GM21717 (cell line): ENCODE data around the gene CHRNA4.

Experiments used
- ATAC-seq: cut with Tn5 transposase; IDR thresholded peaks from one replicate; pipeline ENCODE4 v1.9.1; 2021; ENCODE audit warnings: mild to moderate bottlenecking, moderate library complexity; ENCODE audit not compliant: unreplicated experiment

The CHRNA4 gene

DNA sequence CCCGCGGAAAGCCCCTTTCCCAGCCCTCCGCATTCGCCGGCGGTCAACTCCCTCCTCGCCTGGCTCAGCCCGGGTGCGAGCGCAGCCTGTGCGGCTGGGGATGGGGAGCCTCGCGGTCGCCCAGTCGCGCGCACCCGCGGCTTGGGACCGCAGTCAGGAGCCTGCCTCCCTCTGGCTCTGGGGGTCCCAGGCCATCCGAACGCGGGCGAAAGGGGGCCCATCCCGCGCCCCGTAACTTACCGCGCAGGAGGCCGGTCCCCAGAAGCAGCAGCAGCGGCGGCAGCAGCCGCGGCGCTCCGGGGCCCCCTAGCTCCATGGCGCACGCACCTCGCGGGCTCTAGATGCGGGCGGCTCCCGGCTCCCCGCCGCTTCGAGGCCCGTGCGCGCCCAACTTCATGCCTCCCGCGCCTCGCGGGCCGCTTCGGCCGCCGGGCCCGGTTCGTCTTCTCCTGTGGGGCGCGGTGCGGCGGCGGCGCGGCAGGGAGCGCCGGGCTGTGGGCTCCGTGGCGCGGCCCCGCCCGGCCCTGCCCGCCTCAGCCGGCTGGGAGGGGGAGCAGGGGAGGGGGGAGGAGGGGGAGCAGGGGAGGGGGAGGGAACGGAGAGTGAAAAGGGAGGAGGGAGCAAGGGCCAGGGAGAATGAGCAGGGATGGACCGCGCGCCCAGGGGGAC is at the start of gene CHRNA4:
CHRNA4 (minus strand) TSS at position 500 of the 669 bp plus-strand sequence; CDS start at position 316, 184 bp downstream.
- ATAC-seq: no peak

DNA sequence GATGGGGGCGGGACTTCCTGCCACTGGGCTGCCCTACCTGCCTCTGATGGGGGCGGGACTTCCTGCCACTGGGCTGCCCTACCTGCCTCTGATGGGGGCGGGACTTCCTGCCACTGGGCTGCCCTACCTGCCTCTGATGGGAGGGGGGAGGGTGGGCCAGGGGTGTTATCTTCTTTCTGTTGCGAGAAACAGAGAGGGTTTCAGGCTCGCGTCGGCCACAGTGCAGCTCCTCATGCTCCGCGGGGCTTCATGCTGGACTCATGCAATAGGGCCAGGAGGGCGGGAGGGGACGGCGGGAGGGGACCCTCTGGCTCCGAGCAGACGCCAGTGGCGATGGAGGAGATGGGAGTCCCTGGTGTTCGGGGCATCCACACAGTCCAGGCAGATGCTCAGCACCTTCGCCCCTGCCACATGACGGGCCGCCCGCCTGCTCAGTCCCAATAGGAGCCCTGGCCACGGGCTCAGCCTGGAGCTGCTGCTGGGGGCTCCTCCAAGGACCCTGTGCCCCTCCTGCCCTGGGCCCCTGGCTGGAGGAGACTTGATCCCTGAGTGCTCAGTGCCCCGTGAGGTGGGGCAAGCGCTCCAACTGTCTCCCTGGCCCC is 48.8 kb upstream of the CHRNA4 start:
- ATAC-seq: no peak

DNA sequence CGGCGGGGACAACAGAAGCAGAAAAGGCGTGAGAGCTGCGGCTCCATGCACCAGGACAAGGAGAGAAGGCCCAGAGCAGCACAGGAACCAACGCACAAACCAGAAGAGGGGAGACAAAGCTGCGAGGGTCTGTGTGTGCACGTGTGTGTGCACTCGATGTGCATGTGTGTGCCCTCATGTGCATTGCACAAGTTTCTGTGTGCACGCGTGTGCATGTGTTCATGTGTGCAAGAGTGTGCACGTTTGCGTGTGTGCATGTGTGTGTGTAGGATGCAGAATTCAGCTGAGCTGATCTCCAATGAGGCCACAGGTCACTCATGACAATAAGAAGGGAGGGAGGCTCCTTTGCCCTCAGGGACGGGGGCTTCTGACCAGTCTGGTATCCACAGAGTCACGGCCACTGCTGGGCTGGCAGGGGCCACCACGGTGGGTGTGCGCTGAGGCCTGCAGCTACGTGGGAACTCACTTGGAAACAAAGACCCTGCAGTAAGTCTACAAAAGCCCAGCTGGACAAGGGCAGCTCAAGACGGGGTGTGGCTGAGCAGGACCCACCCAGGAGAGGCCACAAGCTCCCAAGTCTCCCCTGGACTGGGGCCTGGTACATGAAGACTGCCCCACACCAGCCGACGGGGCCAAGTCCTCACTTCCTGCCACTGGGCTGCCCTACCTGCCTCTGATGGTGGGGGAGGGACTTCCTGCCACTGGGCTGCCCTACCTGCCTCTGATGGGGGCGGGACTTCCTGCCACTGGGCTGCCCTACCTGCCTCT is 48.1 kb upstream of the CHRNA4 start:
- ATAC-seq: no peak

DNA sequence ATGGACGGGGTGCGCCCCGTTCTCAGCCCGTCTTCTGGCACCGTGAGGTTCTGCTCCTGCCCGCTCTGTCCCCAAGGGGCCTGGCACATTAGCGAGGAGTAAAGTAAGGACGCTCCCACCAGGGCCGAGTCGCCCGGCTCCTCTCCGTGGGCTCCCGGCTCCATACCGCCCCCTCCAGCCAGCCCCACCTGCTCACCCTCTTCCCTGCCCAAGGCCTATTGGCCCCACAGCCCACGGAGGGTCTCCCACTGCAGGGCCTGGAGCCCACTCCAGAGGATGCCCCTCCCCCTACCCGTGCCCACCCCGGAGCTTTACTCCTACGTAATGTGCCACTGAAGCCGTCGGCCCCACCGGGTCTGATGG is 47.5 kb upstream of the CHRNA4 start:
- ATAC-seq: no peak

DNA sequence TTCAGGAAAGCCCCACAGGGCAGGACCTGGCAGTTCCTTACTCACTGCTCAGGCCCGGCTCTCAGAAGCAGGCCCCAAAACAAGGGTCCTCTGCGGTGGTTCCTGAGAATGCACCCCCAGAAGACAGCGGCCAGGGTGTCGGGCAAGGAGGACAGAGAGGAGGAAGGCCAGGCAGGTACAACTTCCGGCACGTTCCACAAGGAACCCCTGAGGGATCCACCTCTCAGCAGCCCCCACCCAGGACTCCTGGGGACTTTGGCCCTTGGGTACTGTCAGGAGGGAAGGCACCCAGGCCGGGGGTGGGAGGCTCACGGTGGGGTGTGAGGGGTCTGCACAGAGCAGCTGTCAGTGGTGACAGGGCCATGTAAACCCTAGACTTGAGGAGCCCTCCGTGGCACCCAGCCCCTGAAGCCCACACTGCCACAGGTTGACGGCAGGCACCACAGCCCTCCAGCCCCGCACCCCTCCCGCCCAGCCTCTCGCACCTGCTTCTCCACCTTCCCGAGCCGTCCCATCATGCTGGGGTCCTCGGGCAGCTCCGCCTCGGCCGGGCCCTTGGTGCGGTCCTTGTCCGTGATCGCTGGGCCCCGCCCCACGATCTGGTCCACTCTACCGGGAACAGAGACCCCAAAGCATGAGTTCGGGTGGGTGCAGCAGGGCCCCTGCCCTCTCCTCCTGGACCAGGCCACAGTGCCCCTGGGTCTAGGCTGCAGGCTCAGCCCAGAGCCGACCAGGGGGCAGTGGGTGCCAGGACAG is 47.0 kb upstream of the CHRNA4 start:
- no peak for ATAC-seq

DNA sequence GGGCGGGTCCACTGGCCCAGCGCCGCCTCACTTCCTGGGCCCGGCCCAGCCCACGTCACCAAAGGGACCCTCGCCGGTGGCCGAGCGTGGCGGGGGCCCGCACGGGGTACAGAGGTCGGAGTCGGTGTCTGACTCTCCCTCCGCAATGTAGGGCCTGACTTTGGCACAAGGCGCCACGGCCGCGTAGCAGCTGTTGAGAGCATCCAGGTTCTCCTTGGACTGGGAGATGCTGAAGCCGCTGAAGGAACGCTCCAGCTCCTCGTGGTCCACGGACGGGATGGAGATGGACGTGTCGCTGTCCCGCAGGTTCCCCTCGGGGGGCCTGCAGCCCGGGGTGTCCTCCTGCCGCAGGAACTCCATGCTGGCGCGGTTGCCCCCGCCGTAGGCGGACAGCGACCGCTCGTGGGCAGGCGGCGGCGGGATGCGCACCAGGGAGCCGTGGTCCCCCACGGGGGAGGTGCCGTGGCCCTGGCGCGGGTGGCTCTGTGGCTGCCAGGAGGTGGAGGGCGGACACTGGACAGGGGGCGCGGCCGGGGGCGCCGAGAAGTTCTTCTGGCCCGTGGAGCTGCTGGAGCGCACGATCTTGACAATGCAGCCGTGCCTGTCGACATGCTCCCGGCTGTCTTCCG is 45.6 kb upstream of the CHRNA4 start:
- no peak for ATAC-seq

DNA sequence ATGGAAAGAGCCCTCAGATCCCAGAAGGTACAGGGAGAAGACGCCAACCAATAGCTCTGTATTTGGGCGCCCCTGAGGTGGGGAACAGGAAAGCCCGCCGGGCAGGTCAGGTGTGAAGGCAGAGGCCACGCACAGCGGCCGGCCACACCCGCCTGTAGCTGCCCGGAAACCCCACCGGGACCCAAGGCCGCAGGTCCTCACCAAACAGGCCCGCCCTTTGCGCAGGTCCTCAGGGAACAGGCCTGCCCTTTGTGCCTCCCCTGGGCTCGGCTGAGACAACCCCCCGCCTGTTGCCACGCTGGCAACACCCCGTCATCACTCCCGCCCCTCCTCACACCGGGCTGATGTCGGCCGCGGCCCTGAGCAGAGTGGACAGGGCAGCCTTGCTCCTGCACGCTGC is 44.9 kb upstream of the CHRNA4 start:
- no peak for ATAC-seq

DNA sequence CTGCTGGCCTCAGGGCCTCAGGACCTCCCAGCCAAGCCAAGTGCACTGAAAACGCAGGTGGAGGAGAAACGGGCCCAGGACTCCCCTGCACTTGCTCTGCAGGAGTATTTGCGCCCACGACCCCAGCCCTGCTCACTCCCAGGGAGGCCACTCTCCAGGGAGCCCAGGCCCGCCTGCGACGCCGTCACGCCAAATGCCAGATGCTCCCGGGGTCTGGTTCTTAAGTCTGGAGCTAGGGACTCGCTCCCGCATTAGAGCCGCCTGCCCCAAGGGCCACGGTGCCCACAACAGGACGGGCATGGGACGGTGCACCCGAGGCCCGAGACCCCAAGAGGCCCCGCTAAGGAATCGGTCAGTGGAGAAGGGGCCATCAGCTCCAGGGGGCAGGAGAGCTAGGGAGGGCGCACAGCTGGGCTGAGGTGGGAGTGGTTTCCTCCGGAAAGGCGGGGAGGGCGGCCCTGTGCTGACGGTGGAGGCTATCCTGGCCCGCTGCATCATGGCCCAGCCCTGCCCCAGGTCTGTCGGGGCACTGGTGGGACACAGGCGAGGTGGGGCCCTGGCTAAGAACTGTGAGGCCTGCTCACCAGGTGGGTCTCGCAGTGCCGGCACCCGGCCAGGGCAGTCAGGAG is 44.1 kb upstream of the CHRNA4 start:
- no peak for ATAC-seq

DNA sequence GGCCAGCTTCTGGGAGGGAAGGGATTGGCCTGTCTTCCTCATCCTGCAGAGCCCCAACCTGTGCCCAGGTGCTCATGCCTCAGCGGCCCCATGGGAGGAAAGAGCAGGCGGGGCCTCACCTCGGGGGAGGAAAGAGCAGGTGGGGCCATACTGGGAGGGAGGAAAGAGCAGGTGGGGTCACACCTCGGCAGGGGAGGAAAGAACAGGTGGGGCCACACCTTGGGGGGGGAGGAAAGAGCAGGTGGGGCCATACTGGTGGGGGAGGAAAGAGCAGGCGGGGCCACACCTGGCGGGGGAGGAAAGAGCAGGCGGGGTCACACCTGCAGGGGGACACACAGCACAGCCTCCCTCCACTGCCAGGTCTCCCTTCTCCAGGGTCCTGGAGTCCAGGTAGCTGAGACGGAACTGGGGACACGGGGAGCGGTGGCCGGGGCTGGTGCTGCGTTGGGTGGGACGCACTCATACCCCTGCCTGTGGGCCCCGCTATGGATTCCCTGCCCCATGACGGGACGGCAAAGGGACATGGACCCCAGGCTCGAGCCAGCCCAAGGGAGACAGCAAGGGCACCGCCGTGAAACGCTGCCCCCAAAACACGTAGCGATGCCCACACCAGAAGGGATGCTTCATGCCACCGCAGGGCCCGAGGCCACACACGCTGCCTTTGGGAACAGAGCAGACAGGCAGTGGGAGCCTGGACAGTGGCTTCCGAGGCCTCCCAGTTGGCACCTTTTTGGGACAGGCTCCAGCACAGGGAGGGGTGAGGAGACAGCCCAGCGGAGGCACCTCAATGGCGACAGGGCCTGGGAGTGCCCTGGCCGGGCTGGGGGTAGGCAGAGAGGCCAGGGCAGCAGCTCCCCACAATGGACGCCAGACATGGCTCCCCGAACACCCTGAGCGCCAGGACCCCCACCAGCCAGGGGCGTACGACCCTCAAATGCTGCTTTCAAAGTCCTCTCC is 43.3 kb upstream of the CHRNA4 start:
- no peak for ATAC-seq

DNA sequence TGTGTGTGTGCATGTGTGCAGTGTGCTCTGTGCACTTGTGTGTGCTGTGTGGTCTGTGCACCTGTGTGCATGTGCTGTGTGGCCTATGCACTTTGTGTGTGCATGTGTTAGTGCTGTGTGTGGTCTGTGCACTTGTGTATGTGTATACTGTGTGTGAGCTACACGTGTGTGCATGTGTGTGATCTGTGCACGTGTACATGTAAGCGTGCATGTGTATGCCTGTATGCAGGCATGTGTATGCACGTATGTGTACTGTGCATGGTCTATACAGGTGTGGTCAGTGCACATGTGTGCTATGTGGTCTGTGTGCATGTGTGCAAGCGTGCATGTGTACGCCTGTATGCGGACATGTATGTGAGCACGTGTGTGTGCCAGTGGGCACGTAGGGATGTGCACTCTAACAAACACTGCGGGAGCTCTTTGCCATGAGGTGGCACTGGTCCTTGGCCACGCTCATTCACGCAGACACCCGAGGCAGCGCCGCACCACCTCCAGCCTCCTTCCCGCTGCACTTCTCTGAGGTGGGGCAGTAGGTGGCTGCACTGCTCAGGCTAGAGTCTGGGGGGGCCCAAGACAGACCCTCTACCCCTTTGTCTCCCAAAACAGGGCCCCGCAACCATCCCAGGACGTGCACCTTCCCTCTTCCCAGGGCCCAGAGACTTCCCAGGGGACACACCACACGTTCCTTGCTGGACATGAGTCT is 42.4 kb upstream of the CHRNA4 start:
- ATAC-seq: no peak

DNA sequence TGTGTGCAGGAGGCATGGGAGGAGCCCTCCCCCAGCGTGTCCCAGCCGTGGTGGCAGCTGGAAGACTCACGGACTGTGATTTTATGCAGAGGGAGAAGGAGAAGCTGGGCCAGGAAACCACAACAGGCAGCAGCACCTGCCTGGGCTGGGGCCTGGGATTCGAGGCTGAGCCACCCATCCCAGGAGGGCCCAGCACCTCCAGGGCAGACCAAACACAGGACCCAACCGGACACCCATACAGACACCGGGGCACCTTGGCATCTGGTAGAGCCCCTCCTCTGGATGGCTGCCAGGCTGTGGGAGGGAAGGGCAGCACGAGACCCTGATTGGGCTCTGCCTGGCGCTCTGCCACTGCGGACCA is 41.7 kb upstream of the CHRNA4 start:
- ATAC-seq: no peak

DNA sequence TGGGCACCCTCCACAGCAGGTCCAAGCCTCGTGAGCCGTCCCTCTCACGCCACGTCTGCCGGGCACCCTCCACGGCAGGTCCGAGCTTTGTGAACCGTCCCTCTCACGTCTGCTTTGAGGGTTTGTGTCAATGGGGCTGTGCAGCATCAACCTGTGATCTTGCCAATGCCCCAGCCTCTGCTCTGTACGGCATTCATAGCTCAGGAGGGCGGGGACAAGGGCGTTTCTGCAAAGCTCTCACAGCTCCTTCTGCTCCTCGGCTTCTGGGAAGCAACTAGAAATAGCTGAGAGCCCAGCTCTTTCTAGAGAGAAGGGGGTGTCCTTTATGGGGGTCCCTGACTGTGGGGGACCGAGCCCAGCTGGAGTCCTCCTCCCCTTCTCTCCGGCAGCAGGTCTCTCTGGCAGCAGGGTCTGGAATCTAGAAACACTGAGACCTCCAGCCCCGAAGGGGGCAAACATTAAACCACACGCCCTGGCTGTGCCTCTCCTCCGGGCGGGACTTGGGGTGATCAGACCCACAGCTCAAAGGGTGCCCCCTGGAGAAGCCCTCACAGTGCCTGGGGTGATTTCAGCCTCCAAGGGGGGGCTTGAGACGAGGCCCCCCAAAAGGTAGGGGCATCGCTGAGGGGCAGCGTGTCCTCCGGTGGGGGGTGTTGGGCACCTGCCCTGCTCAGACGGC is 41.2 kb upstream of the CHRNA4 start:
- ATAC-seq: no peak

DNA sequence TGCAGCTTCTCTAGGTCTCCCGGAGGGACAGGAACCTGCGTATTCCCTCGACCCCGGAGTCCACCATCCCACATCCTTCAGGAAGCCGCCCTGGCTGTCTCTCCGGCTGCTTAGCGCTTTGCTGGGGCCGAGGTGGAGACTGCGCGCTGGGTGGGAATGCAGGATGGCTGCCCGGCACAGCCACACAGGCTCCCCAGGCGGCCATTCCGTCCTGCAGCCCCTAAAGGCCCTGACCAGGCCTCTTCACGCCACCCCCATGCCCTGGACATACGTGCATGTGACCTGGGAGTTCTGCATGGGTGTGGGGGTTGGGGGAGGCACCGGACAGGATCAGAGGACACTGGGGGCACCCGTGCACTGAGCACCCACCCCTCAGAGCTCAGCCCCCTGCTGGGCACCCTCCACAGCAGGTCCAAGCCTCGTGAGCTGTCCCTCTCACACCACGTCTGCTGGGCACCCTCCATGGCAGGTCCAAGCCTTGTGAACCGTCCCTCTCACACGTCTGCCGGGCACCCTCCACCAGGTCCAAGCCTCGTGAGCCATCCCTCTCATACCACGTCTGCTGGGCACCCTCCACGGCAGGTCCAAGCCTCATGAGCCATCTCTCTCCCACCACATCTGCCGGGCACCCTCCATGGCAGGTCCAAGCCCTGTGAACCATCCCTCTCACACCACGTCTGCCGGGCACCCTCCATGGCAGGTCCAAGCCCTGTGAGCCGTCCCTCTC is 40.4 kb upstream of the CHRNA4 start:
- ATAC-seq: no peak

DNA sequence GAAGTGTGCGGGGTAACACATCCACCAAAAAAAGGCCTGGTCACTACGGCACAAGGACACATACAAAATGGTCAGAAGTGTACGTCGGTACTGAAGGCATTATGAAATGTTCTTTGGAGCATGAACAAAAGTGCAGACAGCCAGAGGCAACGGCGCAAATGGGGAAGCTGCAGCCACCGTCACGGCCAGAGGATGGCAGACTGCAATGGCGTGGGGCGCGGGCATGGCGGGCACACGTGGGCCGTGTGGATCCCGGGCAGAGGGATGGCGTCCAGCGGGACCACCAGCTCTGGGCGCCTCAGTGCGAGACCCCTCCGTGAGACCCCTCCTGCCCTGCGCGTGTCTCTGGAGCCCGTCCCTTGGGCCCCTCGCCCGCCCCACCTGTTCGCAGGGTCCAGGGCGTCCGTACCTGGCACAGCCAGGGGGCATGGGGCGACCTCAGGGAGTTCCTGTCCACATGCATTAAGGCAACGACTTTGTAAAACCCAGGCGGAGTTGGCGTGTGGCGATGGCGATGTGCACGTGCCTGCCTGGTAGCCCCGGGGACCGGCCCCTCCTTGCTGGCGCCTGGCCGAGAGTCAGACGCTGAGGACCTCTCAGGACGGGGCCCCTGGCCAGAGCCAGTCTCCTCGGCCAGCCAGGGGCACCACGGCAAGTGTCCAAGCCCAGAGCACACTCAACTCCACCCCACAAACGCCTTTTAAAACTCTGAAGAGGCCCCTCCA is 39.5 kb upstream of the CHRNA4 start:
- ATAC-seq: no peak

DNA sequence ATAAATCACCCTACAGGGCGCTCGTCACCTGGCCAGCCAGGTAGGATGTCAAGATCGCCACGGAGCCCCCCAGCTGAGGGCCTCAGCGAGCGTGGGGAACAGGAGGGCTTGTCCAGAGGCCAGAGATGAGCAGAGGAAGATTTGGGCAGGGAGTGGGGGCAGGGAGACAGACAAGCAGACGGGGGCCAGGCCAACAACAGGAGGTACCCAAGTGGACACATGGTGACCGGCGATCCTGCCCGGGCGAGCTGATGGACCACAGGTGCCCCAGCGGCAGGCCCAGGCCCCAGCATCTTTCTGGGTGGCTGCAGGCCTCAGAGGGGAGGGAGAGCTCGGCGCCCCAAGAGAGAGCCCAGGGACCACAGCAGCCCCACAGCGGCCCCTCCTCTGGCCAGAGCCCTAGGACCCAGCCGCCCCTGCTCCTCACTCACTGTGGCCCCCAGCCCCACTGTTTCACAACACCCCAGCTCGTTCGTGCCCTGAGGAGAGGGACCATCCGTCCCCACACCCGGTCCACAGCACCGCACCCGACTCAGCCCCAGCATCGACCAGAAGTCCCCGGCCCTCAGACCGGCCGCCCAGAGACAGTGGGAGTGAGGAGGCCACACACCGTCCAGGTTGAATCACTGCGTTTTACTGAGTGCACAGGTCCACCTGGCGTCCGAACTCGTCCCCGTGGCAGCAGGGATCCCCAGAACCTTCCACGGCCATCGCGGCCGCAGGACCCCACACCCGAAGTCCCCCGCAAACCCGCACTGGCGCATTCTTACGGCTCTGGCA is 38.6 kb upstream of the CHRNA4 start:
- no peak for ATAC-seq
